ENCODE data around the gene CYP20A1.
"Not testable (repeated sequence)": the region's sequence is repeated elsewhere in the genome, so short reads cannot be mapped to it uniquely, and the experiment has no call there.

The CYP20A1 gene

DNA sequence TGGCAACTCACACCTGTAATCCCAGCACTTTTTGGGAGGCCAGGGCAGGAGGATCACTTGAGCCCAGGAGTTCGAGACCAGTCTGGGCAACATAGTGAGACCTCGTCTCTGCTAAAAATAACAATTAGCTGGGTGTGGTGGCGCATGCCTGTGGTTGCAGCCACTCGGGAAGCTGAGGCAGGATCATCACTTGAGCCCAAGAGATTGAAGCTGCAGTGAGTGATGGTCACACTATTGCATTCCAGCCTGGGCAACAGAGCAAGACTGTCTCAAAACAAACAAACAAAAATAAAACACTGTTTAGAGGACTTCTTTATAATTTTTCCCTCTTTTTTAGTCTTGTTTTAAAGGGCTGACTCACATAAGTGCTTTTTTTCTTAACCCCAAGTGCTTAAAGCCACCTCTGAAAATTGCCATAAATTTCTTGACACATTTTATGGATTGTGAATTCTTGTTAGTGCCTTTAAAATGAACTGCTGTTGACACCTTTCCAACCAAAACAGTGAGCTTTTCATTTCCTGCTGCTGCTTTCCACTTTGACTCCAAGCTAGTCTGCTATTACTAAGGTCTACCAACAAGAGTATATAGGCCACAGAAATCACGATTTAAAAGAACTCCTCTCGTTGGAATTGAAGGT is 41.7 kb downstream of the CYP20A1 start:
- DNase-seq (ENCODE audit: low read depth, low spot score), result no peak

DNA sequence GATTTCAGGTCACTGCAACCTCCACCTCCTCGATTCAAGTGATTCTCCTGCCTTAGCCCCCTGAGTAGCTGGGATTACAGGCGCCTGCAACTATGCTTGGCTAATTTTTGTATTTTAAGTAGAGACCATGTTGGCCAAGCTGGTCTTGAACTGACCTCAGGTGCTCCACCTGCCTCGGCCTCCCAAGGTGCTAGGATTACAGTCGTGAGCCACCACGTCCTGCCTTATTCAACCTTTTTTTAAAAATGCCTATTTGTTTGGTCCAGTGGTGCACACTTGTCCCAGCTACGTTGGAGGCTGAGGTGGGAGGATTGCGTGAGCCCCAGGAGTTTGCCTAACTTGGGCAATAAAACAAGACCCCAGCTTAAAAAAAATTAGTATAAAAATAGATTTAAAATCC is 43.3 kb downstream of the CYP20A1 start:
- no peak for DNase-seq (ENCODE audit: low read depth, low spot score)

GRCh38 chr2:203286532-203286931 is 47.7 kb downstream of the CYP20A1 start:
- no peak for DNase-seq (ENCODE audit: low read depth, low spot score)

- no peak for DNase-seq (ENCODE audit: low read depth, low spot score)
Observed at GRCh38 chr2:203301667-203302066, 62.8 kb downstream of the CYP20A1 start.

- DNase-seq (ENCODE audit: low read depth, low spot score), result not testable (repeated sequence)
Observed at GRCh38 chr2:203302586-203302985, 63.8 kb downstream of the CYP20A1 start.

DNA sequence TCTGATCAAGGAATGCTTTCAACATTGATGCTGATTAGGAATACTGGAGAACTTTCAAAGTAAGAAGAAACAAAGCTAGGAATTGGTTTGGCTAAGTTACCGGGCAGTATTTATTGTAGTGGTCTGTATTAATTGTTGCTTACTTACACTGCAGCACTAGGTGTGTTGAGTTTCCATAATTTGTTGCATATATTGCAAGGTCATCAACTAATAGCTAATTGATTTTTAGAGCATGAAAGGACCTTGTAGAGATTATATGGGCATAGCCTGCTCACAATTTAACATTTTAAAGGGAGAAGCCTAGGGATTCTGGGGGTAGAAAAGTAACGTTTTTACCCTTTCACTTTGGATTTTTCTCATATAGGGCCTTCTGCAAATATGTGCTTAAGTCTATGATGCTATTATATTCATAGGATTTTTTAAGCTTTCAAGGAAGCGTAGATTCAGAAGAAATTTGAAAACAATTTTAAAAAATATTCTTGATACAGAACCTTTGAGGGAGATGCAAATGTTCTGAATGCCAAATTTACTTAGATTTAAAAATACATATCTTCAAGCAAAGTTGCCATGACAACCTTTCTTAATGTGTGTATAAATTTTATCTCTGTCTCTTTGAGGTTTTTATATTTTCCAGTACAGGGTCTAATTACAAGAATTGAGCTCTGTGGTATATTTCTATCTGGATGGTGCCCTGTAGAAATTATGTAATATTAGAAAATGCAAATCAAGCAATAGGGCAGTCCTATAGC is 72.0 kb downstream of the CYP20A1 start:
- no peak for DNase-seq (ENCODE audit: low read depth, low spot score)

GRCh38 chr2:203326356-203326755 is 87.5 kb downstream of the CYP20A1 start:
- DNase-seq (ENCODE audit: low read depth, low spot score), result no peak

DNA sequence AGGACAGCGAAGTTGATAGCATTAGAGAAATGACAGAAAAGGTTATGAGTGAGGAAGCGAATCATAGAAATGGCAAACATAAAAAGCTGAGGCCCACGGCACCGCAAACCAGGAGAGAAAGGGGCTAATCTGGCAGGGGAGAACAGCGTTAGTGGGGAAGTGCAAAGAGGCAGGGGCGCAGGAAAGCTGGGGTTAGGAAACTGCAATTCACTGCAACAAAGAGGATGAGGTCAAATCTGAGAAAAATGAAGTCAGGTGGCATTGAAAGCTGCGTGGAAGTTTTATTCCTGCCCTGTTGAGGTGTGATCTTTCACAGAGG is 88.7 kb downstream of the CYP20A1 start:
- DNase-seq (ENCODE audit: low read depth, low spot score), result no peak

- DNase-seq (ENCODE audit: low read depth, low spot score), result peak; percentile 13
Observed at GRCh38 chr2:203327901-203328759, 89.3 kb downstream of the CYP20A1 start, which contains the start of gene ABI2. TSS of gene ABI2 (plus strand) at chr2:203328394. CDS start at chr2:203328515, 121 bp downstream.

DNA sequence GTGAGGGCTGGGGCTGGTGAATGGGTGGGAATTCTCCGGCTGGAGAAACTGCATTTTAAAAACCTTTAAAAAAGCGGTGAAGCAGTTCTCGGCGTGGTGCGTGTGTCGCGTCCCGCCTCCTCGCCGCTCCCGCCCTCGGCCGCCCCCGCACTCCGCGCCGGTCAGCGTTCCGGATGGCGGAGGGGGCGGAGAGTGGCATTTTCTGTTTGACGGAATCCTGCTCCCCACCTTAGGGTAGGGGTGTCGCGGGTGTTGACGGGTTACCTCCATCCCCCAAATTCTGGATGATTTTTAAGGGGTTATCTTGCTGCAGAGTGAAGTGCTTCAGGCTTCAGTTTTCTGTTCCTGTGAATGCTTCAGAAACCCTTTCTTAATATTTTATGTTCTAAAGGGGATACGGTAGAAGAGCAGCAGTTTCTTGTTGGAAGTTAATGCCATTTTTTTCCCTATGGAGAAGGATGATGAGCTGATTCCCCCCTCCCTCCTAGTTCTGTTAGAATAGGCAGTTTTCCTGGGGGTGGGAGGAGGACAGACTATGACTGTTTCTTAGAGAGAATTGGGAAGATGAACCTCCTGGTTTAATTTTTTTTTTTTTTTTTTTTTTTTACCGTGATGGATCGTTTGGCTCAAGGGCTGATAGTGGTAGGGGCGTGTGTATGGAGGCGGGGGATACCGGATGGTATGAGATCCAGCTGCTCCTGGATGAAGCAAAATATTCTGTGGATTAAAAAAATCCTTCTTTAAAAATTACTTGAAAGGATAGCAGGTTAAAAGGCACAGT is 90.1 kb downstream of the CYP20A1 start:
- no peak for DNase-seq (ENCODE audit: low read depth, low spot score)

- no peak for DNase-seq (ENCODE audit: low read depth, low spot score)
Observed at GRCh38 chr2:203330434-203330833, 91.6 kb downstream of the CYP20A1 start.

DNA sequence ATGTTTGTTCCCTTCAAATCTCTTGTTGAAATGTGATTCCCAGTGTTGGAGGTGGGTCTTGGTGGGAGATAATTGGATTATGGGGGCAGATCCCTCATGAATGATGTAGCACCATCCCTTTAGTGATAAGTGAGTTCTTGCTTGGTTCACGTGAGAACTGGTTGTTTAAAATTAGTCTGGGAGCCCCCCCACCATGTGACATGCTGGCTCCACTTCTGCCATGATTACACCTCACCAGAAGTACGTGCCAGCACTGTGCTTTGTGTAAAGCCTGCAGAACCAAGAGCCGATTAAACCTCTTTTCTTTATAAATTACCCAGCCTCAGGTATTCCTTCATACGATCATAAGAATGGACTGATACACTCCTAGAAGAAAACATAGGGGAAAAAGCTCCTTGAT is 99.5 kb downstream of the CYP20A1 start:
- no peak for DNase-seq (ENCODE audit: low read depth, low spot score)

DNA sequence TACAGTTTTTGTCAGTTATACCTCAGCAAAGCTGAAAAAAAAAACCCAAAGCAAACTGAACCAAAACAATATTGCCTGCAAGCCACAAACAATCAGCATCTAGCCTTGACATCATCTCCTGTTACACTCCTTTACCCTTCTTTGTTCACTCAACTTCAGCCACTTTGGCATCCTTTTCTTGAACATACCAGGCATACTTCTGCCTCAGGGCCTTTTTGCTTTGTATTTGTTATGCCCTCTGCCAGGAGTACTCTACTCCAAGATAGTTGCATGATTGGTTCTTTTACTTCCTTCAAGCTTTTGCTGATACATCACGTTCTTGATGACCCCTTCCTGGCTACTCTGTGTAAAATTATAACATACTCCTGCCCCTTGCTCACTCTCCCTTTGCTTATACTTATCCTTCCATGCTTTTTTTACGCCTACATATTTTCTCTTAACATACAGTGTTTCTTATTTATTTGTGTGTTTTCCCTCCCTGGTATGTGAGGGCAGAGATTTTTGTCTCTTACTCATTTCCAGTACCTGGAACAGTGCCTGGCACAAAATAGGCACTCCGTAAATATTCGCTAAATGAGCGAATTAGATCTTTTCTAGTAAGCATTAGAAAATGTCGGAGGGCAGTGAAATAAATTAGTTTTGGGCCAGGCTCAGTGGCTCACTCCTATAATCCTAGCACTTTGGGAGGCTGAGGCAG is 102.1 kb downstream of the CYP20A1 start:
- no peak for DNase-seq (ENCODE audit: low read depth, low spot score)

DNA sequence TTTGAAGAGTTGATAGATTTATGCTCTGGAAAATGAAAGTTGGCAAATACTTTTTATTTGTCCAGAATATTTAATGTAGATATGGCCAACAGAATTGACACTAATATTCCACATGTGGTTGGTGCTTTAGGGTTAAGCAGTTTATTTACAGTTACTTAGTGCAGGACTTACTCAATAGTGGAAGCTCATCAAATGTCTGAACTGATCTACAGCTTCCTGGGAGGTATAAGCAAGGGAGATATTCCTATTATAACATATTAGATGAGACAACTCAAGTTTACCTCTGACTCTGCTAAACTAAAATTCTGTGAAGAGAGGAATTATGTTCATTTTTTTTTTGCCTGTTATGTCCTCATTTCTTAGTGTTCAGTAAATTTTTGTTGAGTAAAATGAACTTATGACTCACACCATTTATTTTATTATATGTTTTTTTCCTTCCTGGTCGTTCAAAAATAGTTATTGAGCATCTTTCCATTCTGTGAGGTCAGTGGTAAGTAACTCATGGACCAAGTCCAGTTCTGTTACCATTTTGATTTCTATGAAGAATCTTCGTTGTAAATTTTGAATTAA is 103.0 kb downstream of the CYP20A1 start:
- DNase-seq (ENCODE audit: low read depth, low spot score), result no peak

DNA sequence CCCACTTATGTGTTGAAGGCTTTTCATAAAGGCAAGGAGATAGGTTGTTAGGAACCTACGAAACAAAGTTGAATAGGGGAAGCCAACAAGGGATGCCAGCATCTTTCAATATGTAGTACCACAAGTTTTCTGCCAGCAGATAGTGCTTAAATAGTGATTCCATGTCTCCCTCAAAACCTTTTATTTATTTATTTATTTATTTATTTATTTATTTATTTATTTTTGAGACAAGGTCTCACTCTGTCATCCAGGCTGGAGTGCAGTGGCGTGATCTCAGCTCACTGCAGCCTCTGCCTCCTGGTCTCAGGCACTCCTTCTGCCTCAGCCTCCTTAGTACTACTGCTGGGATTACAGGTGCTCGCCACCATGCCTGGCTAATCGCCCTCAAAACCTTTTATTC is 103.6 kb downstream of the CYP20A1 start:
- not testable (repeated sequence) for DNase-seq (ENCODE audit: low read depth, low spot score)

DNA sequence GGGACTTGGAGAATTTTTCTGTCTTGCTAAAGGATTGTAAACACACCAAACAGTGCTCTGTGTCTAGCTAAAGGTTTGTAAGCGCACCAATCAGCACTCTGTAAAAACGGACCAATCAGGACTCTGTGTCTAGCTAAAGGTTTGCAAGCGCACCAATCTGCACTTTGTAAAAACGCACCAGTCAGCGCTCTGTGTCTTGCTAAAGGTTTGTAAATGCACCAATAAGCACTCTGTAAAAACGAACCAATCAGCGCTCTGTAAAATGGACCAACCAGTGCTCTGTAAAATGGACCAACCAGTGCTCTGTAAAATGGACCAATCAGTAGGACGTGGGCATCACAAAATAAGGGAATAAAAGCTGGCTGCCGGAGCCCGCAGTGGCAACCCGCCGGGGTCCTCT is 105.8 kb downstream of the CYP20A1 start:
- no peak for DNase-seq (ENCODE audit: low read depth, low spot score)

GRCh38 chr2:203346612-203347011 is 107.8 kb downstream of the CYP20A1 start:
- DNase-seq (ENCODE audit: low read depth, low spot score), result no peak

DNA sequence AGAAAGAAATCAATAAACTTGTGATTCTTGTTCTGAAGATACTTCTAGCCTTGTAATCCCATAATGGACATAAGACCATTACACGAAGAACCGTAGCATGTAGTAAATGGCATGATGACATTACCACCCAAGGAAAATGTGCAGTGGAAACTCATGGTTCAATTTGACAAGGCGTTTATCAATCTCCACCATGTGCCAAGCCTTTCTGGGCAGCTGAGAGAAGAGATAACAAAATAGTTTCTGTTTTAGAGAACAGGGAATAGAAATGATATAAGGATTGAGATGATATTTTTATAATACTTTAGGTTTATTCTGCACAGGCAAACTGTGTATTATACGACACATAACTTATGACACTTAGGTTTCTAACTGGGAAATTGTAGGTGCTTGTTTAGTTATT is 108.6 kb downstream of the CYP20A1 start:
- DNase-seq (ENCODE audit: low read depth, low spot score), result no peak

- DNase-seq (ENCODE audit: low read depth, low spot score), result no peak
Observed at GRCh38 chr2:203352604-203353255, 113.9 kb downstream of the CYP20A1 start.

GRCh38 chr2:203354966-203355365 is 116.1 kb downstream of the CYP20A1 start:
- DNase-seq (ENCODE audit: low read depth, low spot score), result no peak
